GM18505 (cell line): ENCODE data around the gene PADI1.

Experiments used
- ATAC-seq: cut with Tn5 transposase; IDR thresholded peaks from one replicate; pipeline ENCODE4 v1.9.1; 2021; ENCODE audit not compliant: unreplicated experiment
- POLR2A ChIP-seq: IDR thresholded peaks from 4 replicates; pipeline ENCODE4 v1.6.1; 2011; ENCODE audit warnings: borderline replicate concordance; ENCODE audit not compliant: insufficient read depth, insufficient read length; ENCODE audit errors: extremely low read depth

Gene PADI1

GRCh38 chr1:17188217-17188616 is 16.7 kb upstream of the PADI1 start:
- TF ChIP-seq POLR2A: no peak
- ATAC-seq: no peak

- no peak for ATAC-seq
Observed at GRCh38 chr1:17188889-17189631, 15.9 kb upstream of the PADI1 start.

DNA sequence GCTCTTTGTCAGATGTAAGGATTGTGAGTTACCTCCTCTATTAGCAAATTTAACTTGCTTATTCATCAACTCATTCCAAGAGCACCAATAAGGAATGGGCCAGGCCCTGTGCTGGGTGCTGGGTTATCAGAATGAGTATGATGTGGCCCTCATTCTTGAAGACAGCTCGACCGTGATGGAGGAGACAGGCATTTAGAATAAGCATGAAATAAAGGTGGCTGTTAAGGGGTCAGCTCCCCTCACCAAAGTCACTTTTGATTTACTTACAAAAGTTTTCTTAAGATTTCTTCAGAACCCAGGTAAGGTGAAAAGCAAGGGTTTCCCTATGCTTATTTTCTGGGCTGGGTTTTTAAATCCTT is 15.3 kb upstream of the PADI1 start:
- TF ChIP-seq POLR2A: no peak
- no peak for ATAC-seq

More at GRCh38 chr1:17188889-17189631, 15.9 kb upstream of the PADI1 start:
- TF ChIP-seq POLR2A: no peak

DNA sequence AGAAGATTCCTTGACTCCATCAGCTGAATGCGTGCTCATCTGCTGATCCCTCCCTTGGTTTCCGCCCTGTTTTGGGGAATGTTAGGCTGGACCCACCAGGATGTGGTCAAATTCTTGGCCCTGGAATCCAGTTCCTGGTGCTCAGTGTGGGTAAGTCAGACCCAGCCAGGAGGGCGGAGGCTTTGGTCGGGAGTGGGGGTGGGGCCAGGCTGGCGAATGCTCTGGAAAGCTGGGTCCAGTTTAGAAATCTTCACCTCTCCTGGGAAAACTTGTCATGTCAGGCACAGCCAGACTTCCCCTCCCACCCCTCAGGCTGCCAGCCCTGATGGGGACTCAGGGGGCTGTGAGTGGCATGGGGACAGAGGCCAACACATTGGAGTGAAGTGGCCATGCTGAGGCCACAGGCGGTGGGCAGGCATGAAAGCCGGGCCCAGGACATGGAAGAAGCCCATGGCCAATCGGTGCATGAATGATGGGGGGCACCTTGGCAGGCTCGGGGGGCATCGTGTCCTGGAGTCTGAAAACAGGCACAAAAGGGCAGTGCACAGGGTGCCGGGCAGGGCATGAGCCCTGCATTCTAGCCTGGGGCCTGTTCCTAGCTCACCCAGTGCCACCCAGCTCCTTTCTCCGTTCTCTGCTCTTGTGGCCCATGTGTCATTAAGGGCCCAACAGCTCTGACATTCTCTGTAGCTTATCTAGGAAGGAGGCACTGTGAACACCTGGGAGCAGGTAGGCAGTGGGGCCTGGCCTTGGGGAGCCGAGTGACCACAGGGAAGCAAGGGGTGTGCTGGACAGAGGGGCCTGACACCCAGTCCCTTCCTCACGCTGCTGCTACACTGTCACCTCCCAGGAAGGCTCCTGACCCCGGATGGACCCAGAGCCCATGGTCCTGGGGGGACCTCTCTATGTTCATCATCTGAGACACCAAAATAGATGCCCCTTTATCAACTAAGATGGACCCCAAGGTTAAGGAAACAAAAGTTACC is 14.6 kb upstream of the PADI1 start:
- ATAC-seq: no peak
- no peak for TF ChIP-seq POLR2A

DNA sequence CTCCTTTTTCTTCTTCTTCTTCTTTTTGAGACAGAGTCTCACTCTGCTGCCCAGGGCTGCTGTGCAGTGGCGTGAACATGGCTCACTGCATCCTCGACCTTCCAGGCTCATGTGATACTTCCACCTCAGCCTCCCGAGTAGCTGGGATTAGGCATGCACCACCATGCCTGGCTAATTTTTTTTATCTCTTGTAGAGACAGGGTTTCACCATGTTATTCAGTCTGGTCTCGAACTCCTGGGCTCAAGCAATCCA is 13.0 kb upstream of the PADI1 start:
- no peak for ATAC-seq
- no peak for TF ChIP-seq POLR2A

GRCh38 chr1:17192394-17193221 is 12.3 kb upstream of the PADI1 start:
- no peak for ATAC-seq
- TF ChIP-seq POLR2A: no peak

- TF ChIP-seq POLR2A: no peak
- ATAC-seq: no peak
Observed at GRCh38 chr1:17193222-17194132, 11.5 kb upstream of the PADI1 start.

GRCh38 chr1:17194133-17194475 is 10.8 kb upstream of the PADI1 start:
- ATAC-seq: no peak
- TF ChIP-seq POLR2A: no peak

GRCh38 chr1:17194615-17195528 is 10.1 kb upstream of the PADI1 start:
- no peak for TF ChIP-seq POLR2A
- no peak for ATAC-seq

GRCh38 chr1:17195731-17196130 is 9.2 kb upstream of the PADI1 start:
- ATAC-seq: no peak
- no peak for TF ChIP-seq POLR2A

DNA sequence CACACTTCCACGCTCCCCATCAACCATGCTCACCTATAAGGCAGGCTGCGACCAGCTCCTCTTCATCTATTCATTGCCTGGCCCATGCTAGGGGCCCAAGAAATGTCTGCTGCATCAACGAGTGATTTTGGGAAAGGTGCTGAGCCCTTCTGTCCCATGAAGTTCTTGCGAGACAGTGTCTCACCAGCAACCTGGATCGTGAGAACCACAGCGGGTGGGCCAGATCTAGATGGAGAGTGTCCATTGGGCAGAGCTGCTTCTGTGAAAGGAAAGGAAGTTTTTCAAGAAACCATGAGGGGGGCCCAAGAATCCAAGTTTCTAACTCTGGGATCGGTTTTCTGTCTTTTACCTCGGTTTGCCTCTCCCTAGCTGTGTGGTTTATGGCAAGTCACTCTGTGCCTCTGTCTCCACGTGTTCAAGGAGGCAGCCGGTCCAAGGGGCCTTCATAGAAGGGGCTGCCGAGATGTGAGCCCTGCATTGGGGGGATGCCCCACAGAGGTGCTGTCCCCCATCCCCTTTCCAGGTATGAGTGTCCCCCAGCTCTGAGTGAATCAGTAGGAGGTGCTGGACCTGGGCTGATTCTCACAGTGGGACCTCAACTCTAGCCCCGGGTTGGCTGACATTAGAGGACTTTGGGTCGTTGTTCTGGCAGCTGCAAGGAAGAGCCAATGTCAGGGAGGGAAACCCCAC is 8.3 kb upstream of the PADI1 start:
- TF ChIP-seq POLR2A: no peak
- no peak for ATAC-seq
